GM19023 (cell line): Measurements from ENCODE around the gene SPTBN1.
"Not testable (repeated sequence)": the region's sequence is repeated elsewhere in the genome, so short reads cannot be mapped to it uniquely, and the experiment has no call there.

ENCODE experiments used
- ATAC-seq: cut with Tn5 transposase; IDR thresholded peaks from one replicate; pipeline ENCODE4 v1.9.1; 2021; ENCODE audit warnings: mild to moderate bottlenecking, moderate library complexity; ENCODE audit not compliant: unreplicated experiment

SPTBN1 gene

GRCh38 chr2:54685263-54685775 is 229.2 kb downstream of the SPTBN1 start:
- ATAC-seq: no peak

- ATAC-seq: no peak
Observed at GRCh38 chr2:54687595-54688152, 231.5 kb downstream of the SPTBN1 start.

DNA sequence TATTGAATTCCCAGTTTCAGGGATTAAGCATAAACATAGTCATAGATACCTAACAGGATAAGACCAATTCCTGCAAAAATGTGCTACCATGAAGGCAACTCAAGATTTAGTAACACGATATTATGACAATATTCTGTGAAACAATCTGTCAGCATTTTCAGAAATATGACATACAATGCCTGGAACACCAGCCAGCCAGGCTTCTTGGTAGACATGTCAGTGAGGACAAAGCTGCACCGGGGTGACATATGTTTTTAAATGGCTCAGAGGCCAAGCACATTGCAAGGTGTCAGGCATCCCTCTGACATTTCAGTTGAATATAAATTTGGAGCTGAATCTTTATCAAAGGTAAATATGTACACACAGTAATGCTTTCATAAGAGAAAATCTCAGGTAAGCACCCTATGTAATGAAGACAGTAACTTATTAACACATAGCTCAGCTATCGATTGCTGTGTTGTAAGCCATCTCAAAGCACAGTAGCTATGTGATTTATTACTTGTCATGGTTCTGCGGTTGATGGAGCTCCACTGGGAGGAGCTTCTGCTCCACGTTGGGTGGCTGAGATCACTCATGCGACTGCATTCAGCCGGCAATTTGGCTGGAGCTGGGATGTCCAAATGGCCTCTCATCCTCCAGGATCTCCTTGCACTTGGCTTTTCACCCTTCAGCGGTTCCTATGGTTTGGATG is 235.5 kb downstream of the SPTBN1 start:
- ATAC-seq: no peak

DNA sequence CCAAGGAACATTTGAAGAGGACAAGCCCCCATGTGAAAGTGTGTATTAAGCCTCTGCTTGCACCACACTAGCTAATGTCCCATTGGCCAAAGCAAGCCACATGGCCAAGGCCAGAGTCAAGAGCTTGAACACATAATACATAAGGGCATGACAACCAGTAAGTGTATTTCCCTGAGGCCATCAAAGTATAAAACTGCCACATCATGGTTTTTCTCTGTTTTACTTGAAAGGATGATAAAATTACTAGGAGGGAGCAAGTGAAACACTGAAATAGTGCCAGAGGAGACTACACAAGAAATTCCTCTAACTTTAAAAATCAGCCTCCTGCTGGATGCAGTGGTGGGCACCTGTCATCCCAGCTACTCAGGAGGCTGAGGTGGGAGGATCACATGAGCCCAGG is 236.4 kb downstream of the SPTBN1 start:
- no peak for ATAC-seq

DNA sequence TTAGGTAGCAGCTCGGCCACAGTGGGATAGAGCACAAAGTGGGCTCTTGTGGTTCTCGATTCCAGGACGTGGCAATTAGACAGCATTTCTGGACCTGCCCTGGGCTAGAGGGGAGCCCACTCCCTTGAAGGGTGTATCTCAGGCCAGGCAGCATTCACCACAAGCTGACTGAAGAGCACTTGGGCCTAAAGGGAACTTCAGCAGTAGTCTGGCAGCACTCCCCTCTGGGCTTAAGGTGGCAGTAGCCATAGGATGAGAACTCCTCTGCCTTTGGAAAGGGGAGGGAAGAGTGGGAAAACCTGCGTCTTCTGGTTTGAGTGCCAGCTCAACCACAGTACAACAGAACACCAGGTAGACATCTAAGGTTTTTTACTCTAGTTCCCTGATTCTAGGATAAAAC is 239.3 kb downstream of the SPTBN1 start:
- no peak for ATAC-seq

DNA sequence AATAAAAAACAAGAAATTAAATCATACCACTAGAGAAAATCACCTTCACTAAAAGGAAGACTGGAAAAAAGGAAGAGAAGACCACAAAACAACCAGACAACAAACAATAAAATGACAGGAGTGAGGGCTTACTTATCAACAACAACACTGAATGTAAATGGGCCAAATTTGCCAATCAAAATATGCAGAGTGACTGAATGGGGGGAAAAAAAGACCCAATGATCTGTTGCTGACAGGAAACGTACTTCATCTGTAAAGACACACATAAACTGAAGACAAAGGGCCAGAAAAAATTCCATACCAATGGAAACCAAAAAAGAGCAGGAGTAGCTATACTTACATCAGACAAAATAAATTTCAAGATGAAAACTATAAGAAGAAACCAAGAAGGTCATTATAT is 241.8 kb downstream of the SPTBN1 start:
- ATAC-seq: no peak

DNA sequence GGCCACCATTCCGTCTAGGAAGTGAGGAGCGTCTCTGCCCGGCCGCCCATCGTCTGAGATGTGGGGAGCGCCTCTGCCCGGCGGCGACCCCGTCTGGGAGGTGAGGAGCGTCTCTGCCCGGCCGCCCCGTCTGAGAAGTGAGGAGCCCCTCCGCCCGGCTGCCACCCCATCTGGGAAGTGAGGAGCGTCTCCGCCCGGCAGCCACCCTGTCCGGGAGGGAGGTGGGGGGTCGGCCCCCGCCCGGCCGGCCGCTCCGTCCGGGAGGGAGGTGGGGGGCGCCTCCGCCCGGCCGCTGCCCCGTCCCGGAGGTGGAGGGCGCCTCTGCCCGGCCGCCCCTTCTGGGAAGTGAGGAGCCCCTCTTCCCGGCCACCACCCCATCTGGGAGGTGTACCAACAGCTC is 242.8 kb downstream of the SPTBN1 start:
- not testable (repeated sequence) for ATAC-seq

- ATAC-seq: no peak
Observed at GRCh38 chr2:54699665-54700064, 243.5 kb downstream of the SPTBN1 start.

GRCh38 chr2:54701029-54701428 is 244.9 kb downstream of the SPTBN1 start:
- ATAC-seq: no peak

DNA sequence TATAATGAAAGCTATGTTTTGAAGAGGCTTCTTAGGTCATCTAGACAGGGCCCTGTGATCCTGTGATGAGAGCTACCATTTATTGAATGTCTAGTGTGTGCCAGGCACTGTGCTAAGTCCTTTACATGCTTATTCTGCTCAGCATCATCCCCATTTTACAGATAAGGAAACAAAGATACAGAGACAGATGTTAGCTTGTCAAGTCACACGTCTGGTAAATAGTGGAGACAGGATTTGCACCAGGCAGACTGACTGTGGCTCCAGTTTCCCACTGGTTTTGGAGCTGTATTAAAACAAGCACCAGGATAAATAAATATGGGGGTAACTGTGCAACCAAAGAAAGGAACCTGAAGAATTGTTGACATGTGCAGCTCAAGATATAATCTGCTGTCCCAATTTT is 248.1 kb downstream of the SPTBN1 start:
- ATAC-seq: no peak

DNA sequence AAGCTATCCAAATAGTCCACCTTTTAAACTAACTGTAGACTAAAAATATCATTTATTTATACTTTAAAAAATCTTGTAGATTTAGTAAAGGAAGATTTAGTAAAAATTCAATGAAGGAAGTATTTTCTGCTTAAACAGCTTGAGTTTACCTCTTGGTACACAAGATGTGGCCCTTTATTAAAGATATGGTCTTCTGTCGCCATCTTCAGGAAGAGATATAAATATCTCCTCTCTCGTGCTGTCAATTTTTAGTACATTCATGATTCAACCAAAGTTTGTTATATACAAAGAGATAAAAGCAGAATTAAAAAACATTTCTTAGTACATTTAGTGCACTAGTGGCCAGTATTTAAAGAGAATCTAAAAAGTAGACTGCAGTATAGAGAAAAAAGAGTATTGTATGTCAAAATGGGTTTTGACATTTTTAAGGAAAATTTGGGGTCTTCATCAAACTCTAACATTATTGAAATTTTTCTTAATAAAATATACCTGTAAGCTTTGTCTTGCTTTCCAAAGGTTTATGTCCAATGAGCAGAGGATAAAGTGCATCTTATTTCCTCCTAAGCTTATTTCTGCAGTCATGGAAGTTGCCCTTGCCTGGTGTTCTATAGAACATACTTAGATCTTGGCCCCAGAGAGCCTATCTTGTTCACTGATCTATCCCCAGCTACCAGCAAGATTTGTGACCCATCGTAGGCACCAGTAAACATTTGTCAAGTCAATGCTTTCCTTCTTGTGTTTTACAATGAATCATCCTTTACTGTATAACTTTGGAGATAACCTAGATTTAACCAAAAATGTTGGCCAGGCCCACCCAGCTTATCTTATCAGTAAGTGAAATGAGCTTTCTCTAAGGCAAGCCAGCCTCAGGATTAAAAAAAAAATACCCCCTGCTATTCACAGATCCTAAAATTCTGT is 248.8 kb downstream of the SPTBN1 start:
- no peak for ATAC-seq

- no peak for ATAC-seq
Observed at GRCh38 chr2:54706622-54707021, 250.5 kb downstream of the SPTBN1 start.

DNA sequence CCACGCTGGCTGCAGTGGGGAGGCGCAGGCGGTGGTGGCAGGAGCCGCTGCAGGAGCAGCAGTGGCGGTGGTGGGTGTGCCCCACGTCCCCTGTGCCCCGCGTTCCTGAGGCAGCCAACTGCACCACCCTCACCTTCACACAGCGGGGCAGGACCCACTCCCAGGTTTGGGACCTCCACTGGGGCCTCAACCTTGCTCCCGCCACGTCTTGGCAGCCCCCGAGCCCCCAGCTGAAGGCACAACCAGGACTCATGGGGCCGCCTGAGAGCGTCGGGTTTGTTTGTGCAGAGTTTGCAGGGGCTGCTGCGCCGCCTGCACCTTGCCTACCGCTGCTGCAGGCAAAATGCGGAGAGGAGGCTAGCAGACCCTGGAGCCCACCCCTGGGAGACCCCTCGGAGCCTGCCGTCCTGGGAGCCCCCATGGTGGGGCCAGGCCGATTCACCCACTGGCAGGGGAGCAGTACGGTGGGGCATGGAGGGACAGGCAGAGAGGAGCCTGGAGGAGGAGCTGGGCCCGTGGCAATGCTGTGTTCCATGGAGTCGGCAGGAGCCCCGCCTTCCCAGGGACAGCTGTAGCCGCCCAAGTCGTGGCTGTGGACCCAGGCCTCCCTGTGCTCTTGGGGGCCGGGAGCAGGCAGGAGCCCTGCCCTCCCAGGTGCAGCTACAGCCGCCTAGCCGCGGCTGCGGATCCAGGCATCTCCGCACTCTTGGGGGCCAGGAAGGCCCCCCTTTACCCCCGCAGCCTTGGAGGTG is 252.6 kb downstream of the SPTBN1 start:
- ATAC-seq: no peak

DNA sequence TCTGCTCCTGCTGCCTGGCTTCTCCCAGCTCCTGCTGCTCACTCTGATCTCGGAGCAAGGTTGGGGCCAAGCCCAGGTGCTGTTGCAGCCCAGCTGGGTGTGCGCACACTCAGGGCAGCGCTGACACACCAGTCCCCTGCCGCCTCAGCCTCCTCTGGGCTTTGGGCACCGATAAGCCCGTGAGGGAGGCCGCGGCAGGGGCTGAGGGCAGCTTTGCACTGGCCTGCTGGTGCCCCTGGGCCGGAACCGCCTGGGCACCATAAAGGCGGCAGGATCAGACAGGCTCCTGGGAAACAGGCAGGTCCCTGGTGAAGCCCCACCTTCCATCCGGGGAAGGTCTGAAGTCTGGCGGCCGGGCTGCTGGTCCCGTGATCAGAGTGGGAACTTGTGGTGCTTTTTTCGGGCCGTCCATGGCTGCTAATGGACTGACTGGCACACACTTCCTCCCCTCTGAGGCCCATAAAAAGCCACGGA is 253.2 kb downstream of the SPTBN1 start:
- ATAC-seq: no peak

DNA sequence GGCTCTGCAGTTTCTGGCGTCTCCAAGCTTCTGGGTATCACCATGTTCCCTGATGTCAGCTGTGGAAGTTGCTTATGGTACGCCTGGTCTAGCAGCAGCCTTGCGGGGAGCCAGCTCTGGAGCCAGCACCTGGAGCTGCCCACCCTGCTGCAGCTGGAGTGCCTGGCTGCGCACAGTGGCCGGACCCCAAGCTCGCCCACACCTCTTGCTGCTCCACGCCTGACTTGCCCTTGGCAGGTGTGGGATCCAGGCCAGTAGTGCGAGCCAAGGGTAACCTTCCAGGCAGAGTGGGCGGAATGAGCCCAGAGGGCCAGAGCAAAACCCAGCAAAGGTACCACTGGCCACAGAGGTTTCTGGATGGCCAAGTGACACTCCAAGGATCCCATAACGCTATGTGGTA is 254.1 kb downstream of the SPTBN1 start:
- no peak for ATAC-seq

DNA sequence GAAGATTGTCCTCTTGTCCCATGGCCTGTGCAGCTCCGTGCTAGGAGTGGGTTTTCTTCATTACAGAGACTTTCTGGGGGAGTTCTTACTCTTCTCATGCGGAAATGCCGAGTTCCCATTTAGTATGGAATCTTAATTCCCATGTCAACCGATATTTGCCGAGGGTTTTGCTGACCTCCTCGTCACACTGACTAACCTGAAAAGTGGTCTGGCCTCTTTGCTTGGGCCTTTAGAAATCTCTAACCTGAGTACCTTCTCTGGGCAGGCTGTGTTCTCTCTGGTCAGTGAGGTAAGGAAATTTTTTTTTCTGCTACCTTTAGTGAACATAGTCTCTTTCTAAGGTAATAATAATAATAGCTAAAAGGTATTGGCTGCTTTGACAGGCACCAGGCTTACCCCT is 256.4 kb downstream of the SPTBN1 start:
- no peak for ATAC-seq

DNA sequence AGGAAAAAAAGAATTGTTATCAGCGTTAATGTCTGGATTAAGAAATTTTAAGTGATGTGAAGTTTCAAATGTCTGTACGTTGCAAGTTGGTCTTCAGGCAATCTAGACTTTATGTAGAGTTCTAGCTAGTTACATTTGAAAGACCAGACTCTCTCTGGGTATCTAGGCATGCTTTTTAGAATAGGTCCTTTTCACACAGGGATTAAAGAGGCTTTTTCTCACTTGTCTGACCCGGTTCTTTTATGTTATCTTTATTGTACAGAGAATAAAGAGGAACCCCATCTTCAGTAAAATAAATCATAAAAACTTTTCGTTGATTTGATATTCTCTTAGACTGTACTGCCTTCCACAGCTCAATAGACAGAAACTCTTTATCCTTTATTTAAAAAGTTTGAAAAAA is 258.9 kb downstream of the SPTBN1 start:
- no peak for ATAC-seq

DNA sequence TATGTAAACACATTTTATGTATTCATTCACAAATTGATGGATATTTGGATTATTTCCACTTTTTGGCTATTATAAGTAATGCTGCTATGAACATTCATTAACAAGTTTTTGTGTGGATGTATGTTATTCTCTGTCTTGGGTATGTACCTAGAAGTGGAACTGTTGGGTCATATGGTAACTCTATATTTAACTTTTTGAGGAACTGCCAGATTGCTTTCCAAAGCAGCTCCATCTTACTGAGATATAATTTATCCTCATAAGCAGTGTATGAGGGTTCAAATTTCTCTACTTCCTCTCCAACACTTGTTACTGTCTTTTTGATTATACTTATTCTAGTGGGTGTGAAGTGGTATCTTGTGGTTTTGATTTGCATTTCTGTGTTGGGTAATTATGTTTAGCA is 260.2 kb downstream of the SPTBN1 start:
- ATAC-seq: no peak

- ATAC-seq: no peak
Observed at GRCh38 chr2:54720563-54720962, 264.4 kb downstream of the SPTBN1 start.
